PC-9 (cell line): ENCODE data around the gene PHOSPHO2. TPM values are rescaled to one million over a fixed set of nuclear protein-coding genes. Genes with fewer than 3 reads are reported as not detected.

Source experiments
- BruUV-seq: library from RNA; stranded (reverse); fragments of 400-500 nt; replicated peaks from 2 replicates; lab custom pipeline; 2021; lab: Mats Ljungman, UMichigan
- CTCF ChIA-PET: fragments of 300-600 bp; sonication (Branson Sonifier 250); formaldehyde crosslinking; loops from one replicate; lab custom pipeline; 2022; ENCODE audit warnings: antibody characterized with exemption; lab: Charles Lee
- POLR2A ChIA-PET: fragments of 300-600 bp; sonication (Branson Sonifier 250); formaldehyde crosslinking; loops from one replicate; lab custom pipeline; 2022; ENCODE audit warnings: antibody characterized with exemption; ENCODE audit not compliant: unreplicated experiment; lab: Charles Lee
- DNase-seq, 2 experiments: peaks; one replicate each; pipeline versions ENCODE4 v3.0.0 to v3.0.0-alpha.2; 2015 to 2022; ENCODE audit warnings: mixed read lengths in 1 of 2
- H2AFZ ChIP-seq: fragments of 200-600 bp; sonication (generic); 2 replicates; pipeline ENCODE4 v1.8.1; 2017; ENCODE audit warnings: antibody characterized with exemption
- H3F3A ChIP-seq: fragments of 200-600 bp; sonication (generic); 2 replicates; pipeline ENCODE4 v1.8.1; 2017; ENCODE audit warnings: antibody characterized with exemption, mild to moderate bottlenecking, low read depth; ENCODE audit not compliant: insufficient read depth
- H3K27ac ChIP-seq: fragments of 200-600 bp; sonication (generic); 2 replicates; pipeline ENCODE4 v1.6.1; 2016; ENCODE audit warnings: mixed run types
- H3K27me3 ChIP-seq: fragments of 200-600 bp; sonication (generic); 2 replicates; pipeline ENCODE4 v1.6.1; 2016; ENCODE audit warnings: low read depth, mixed run types; ENCODE audit not compliant: insufficient read depth
- H3K36me3 ChIP-seq: fragments of 200-600 bp; sonication (generic); 2 replicates; pipeline ENCODE4 v1.6.1; 2016; ENCODE audit warnings: low read depth, mixed run types
- H3K4me1 ChIP-seq: fragments of 200-600 bp; sonication (generic); replicated peaks from 2 replicates; pipeline ENCODE4 v1.6.1; 2016; ENCODE audit warnings: mixed run types; ENCODE audit not compliant: insufficient read depth
- H3K4me2 ChIP-seq: fragments of 200-600 bp; sonication (generic); 2 replicates; pipeline ENCODE4 v1.6.1; 2017; ENCODE audit warnings: mixed run types
- H3K4me3 ChIP-seq: fragments of 200-600 bp; sonication (generic); 2 replicates; pipeline ENCODE4 v1.6.1; 2016; ENCODE audit warnings: mixed run types
- H3K79me2 ChIP-seq: fragments of 200-600 bp; sonication (generic); 2 replicates; pipeline ENCODE4 v1.6.1; 2017; ENCODE audit warnings: low read depth, mixed run types
- H3K9me2 ChIP-seq: fragments of 200-600 bp; sonication (generic); 2 replicates; pipeline ENCODE4 v1.8.1; 2017; ENCODE audit warnings: mild to moderate bottlenecking; ENCODE audit not compliant: insufficient read depth
- H3K9me3 ChIP-seq: fragments of 200-600 bp; sonication (generic); 2 replicates; pipeline ENCODE4 v1.8.1; 2016; ENCODE audit warnings: low read depth; ENCODE audit not compliant: insufficient read depth
- H4K20me1 ChIP-seq: fragments of 200-600 bp; sonication (generic); 2 replicates; pipeline ENCODE4 v1.8.1; 2017; ENCODE audit not compliant: insufficient read depth
- EZH2 ChIP-seq: fragments of 200-600 bp; sonication (generic); IDR thresholded peaks from 2 replicates; pipeline ENCODE4 v1.8.0; 2017; ENCODE audit warnings: antibody characterized with exemption, low read depth
- intact Hi-C: fragments of 100-400 bp; cut with micrococcal nuclease; formaldehyde crosslinking; loops from one replicate; pipeline ENCODE4 v1.10.0; 2022; ENCODE audit not compliant: unreplicated experiment
- total RNA-seq: library from RNA; stranded (reverse); gene quantifications from 2 replicates; pipeline ENCODE4 v1.2.3, GENCODE V29; 2021
- TF ChIP-seq, protein P1 (sequence below): fragments of 200-600 bp; sonication (generic); conservative IDR thresholded peaks from 2 replicates; pipeline ENCODE4 v1.6.1; 2017; ENCODE audit warnings: mixed run types, antibody characterized with exemption, mild to moderate bottlenecking, moderate library complexity

Gene PHOSPHO2
- total RNA-seq, 1 experiment from 2014 or later, result 5.9 TPM

DNA sequence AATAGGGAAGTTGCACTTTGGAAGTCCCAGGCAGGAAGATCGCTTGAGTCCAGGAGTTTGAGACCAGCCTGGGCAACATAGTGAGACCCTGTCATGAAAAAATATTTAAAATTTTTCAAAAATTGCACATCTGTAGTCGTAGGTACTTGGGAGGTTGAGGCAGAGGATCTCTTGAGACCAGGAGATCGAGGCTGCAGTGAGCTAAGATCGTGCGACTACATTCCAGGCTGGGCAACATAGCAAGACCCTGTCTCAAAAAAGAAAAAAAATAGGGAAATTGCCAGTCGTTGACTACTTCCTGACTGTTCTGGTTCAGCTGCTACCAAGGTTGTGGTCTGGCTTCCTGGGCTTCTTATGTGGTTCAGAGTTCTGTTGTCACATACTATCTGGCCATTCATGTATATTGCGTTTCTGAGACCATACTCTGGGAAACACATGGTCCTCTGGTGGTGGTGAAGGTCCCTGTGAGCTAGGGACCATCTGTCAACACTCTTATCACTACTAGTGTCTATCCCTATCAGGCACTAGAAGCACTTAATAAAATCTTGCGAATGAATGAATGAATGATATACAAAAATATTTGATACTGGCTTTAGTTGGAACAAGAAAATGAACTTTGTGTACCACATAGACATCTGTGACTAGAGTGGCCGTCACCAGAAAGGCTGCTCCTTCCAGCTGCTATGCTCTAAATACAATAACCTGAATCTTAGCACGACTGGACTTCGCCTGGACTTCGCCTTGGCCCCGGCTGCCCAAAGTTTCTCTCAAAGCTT is 38.5 kb downstream of the PHOSPHO2 start:
- H3K4me2 ChIP-seq, result peak overlapping the region; percentile 75

DNA sequence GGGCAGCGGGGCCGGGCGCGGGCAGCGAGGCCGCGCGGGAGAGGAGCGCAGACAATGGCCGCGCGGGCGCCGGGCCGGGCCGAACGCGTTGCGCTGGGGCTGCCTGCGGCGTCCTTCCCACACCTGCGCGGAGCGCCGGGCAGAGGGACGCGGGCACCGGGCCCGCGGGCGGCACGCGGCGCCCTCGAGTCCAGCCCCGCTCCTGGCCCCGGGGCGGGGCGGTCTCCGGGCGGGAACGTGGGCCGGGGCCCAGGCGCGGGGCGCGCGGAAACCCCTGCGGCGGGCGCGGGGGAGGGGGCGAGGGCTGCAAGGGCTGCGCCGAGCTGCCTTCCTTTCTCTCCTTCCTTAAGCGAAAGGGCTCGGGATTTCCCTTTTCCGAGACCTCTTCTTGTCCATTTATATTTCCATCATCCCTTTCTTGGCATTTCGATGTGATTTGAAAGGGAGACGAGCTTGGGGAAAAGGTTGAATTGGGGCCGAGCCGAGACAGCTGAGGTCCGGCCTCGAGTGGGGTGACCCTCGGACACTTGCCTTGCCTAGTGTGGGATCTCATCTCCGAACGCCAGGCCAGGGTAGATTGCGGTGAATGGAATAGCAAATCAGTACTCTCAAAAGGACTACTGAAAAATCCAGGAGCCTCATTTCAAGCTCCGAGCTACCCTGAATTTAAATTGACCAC is 40.0 kb downstream of the PHOSPHO2 start:
- H4K20me1 ChIP-seq, result no peaks in the 10 kb centered on the region
- POLR2A ChIA-PET, result interaction anchor here (0.6 kb wide), 1 partner anchor 1772 kb away, joined by 4 read pairs; no protein-coding TSS in a partner anchor
- peak overlapping the region; percentile 76 for H3K4me3 ChIP-seq
- no peak overlapping the region for H3K27ac ChIP-seq
- no peak for TF ChIP-seq EZH2
- TF ChIP-seq, protein P1, sequence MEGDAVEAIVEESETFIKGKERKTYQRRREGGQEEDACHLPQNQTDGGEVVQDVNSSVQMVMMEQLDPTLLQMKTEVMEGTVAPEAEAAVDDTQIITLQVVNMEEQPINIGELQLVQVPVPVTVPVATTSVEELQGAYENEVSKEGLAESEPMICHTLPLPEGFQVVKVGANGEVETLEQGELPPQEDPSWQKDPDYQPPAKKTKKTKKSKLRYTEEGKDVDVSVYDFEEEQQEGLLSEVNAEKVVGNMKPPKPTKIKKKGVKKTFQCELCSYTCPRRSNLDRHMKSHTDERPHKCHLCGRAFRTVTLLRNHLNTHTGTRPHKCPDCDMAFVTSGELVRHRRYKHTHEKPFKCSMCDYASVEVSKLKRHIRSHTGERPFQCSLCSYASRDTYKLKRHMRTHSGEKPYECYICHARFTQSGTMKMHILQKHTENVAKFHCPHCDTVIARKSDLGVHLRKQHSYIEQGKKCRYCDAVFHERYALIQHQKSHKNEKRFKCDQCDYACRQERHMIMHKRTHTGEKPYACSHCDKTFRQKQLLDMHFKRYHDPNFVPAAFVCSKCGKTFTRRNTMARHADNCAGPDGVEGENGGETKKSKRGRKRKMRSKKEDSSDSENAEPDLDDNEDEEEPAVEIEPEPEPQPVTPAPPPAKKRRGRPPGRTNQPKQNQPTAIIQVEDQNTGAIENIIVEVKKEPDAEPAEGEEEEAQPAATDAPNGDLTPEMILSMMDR, result no peak
- no TSS peak for BruUV-seq
- DNase-seq, result peak in 1 of 2 experiments; percentile 12
- H3K27me3 ChIP-seq, result no peaks in the 10 kb centered on the region
- peak overlapping the region; percentile 85 for H2AFZ ChIP-seq
- CTCF ChIA-PET, result no interaction called here
- H3K9me3 ChIP-seq, result no peaks in the 10 kb centered on the region
- H3K4me1 ChIP-seq, result peaks cover 9% of the 10 kb centered on the region; the same call in 1 of the 2 replicates
- peak overlapping the region; percentile 94 for H3K4me2 ChIP-seq
- H3K9me2 ChIP-seq, result no peaks in the 10 kb centered on the region
- H3F3A ChIP-seq, result peaks cover 8% of the 10 kb centered on the region; the same call in 1 of the 2 replicates
- no peaks in the 10 kb centered on the region for H3K79me2 ChIP-seq
- H3K36me3 ChIP-seq, result no peaks in the 10 kb centered on the region
- intact Hi-C loops, result no loop called here

More for the DNA sequence above, 38.5 kb downstream of the PHOSPHO2 start:
- H3K4me3 ChIP-seq, result peak overlapping the region; percentile 76; the same call in 1 of the 2 replicates
- H3K4me1 ChIP-seq, result peaks cover 24% of the 10 kb centered on the region
- H3K27me3 ChIP-seq, result no peaks in the 10 kb centered on the region
- no peak for DNase-seq
- peaks cover 21% of the 10 kb centered on the region; the same call in 1 of the 2 replicates for H3F3A ChIP-seq
- no peak overlapping the region for H3K27ac ChIP-seq
- no peaks in the 10 kb centered on the region for H3K9me3 ChIP-seq
- POLR2A ChIA-PET, result no interaction called here
- no TSS peak for BruUV-seq
- no peaks in the 10 kb centered on the region for H3K36me3 ChIP-seq
- CTCF ChIA-PET, result no interaction called here
- H4K20me1 ChIP-seq, result no peaks in the 10 kb centered on the region
- TF ChIP-seq EZH2, result no peak
- intact Hi-C loops, result no loop called here
- no peaks in the 10 kb centered on the region for H3K9me2 ChIP-seq
- H3K79me2 ChIP-seq, result no peaks in the 10 kb centered on the region
- H2AFZ ChIP-seq, result peak overlapping the region; percentile 87; the same call in 1 of the 2 replicates

DNA sequence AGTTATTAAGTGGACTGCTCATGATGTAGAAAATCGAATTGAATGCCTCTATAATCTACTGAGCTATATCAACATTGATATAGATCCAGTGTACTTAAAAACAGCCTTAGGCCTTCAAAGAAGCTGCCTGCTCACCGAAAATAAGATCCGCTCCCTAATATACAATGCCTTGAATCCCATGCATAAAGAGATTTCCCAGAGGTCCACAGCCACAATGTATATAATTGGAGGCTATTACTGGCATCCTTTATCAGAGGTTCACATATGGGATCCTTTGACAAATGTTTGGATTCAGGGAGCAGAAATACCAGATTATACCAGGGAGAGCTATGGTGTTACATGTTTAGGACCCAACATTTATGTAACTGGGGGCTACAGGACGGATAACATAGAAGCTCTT is 41.4 kb downstream of the PHOSPHO2 start:
- intact Hi-C loops, result no loop called here
- H4K20me1 ChIP-seq, result no peaks in the 10 kb centered on the region
- peaks cover 8% of the 10 kb centered on the region; the same call in 1 of the 2 replicates for H3K4me1 ChIP-seq
- H3K9me3 ChIP-seq, result no peaks in the 10 kb centered on the region
- CTCF ChIA-PET, result no interaction called here
- no peak for TF ChIP-seq EZH2
- TF ChIP-seq, protein P1, result no peak
- peaks cover 8% of the 10 kb centered on the region; the same call in 1 of the 2 replicates for H3F3A ChIP-seq
- H3K4me2 ChIP-seq, result no peak overlapping the region; the same call in 1 of the 2 replicates
- no peaks in the 10 kb centered on the region for H3K79me2 ChIP-seq
- no peaks in the 10 kb centered on the region for H3K27me3 ChIP-seq
- H3K36me3 ChIP-seq, result no peaks in the 10 kb centered on the region
- no peak overlapping the region for H3K27ac ChIP-seq
- no peak overlapping the region for H2AFZ ChIP-seq
- POLR2A ChIA-PET, result interaction anchor here (0.6 kb wide), 1 partner anchor 56 kb away, joined by 6 read pairs; no protein-coding TSS in a partner anchor
- BruUV-seq, result no TSS peak
- H3K9me2 ChIP-seq, result no peaks in the 10 kb centered on the region
- H3K4me3 ChIP-seq, result no peak overlapping the region
- DNase-seq, result no peak
